ENCODE data around the gene ISYNA1.

DNA sequence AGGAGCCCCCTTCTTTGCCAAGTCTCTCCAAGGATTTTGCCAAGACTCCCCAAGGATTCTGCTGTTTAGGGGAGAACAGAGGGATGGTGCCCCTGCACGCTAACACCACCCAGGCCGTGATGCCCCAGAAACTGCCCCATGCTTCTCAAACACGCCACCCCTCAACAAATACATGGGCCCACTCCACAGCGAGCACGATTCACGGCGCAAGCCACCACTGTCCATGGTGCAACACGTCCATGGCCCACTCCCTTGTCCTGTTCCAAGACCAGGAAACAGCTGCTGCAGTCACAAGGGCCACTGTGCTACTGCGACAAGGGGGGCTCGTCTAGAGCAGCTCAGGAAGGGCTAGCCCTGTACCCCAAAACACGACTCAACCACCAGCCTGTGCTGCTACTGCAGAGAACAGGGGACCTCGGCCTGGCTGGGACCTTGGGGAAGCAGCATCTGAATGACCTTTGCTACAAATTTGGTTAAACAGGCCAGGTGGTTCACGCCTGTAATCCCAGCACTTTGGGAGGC, 36.5 kb upstream of the ISYNA1 start:
- TF ChIP-seq, protein P1, sequence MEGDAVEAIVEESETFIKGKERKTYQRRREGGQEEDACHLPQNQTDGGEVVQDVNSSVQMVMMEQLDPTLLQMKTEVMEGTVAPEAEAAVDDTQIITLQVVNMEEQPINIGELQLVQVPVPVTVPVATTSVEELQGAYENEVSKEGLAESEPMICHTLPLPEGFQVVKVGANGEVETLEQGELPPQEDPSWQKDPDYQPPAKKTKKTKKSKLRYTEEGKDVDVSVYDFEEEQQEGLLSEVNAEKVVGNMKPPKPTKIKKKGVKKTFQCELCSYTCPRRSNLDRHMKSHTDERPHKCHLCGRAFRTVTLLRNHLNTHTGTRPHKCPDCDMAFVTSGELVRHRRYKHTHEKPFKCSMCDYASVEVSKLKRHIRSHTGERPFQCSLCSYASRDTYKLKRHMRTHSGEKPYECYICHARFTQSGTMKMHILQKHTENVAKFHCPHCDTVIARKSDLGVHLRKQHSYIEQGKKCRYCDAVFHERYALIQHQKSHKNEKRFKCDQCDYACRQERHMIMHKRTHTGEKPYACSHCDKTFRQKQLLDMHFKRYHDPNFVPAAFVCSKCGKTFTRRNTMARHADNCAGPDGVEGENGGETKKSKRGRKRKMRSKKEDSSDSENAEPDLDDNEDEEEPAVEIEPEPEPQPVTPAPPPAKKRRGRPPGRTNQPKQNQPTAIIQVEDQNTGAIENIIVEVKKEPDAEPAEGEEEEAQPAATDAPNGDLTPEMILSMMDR (IDR thresholded peaks at IDR 0.05): no peak
- TF ChIP-seq POLR2AphosphoS5 (IDR thresholded peaks at IDR 0.05): no peak

Measured in esophagus muscularis mucosa (tissue), 3 donors.